ENCODE data around the gene RAMAC. TPM values are rescaled to one million over a fixed set of nuclear protein-coding genes. Genes with fewer than 3 reads are reported as not detected.
"Not testable (repeated sequence)": the region's sequence is repeated elsewhere in the genome, so short reads cannot be mapped to it uniquely, and the experiment has no call there.

RAMAC gene
- total RNA-seq, 1 donor from 2014 or later: 30.7 TPM

DNA sequence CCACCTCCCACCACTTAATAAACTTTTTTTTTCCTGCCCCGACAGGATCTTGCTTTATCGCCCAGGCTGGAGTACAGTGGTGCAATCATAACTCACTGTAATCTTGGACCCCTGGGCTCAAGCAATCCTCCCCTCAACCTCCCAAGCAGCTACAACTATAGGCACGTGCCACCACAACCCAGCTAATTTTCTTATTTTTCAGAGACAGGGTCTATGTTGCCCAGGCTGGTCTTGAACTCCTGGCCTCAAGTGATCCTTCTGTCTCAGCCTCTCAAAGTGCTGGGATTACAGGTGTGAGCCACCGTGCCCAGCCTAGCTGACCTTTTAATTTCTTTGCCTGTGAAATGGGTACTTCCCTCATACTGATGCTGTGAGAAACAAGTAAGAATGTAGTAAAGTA, 29.4 kb downstream of the RAMAC start:
- Mint-ChIP-seq H3K36me3 (peaks cover 17% of the 10 kb centered on the region), H3K9me3 (peaks cover 14% of the 10 kb centered on the region), H3K4me1 (peaks cover 30% of the 10 kb centered on the region), H3K27me3 (ENCODE audit: low read depth) (no peaks in the 10 kb centered on the region), H3K4me3 (no peak overlapping the region), H3K27ac (peak overlapping the region; percentile 2)
- DNase-seq (ENCODE audit: low spot score in 2 of 2, unreplicated experiment in 2 of 2): no peak
- TF ChIP-seq CTCF (IDR thresholded peaks at IDR 0.05; ENCODE audit: unreplicated experiment): no peak

DNA sequence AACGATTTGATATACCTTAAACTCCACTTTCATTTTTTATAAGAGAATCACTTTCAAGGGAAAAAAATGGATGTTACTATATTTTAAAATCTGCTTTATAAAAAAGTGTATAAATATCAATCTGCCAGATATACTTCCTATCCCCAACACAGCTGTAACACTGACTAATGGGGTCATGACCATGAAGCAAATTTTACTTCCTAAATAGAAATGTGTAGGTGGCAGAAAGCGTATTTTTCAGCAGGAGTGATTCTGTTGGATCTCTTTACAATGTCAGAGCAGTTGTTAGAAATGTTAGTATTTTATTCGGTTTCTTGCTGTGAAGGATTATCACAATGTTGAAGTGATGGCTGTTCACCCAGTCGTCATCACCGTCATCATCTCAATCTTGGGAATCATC, 30.9 kb downstream of the RAMAC start:
- H3K4me1 Mint-ChIP-seq: peaks cover 21% of the 10 kb centered on the region
- H3K27ac Mint-ChIP-seq: no peak overlapping the region

DNA sequence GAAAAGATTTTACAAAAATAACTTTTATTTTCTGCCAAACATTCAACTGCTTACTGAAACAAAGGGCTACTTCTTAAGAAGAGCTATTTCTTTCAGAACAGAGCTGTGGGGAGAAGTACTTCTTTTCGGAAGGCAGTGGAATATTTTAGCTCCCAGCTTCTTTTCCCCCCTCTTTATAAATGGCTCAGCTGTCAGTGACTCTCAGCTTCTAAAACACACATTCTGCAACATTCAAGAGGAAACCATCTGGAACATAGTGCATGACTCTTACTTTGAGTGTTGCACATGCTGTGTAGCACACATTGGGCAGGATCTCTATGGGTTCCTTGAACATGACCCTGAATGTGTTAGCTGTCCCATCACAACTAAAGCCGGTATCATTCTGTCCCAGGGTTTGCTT, 32.4 kb downstream of the RAMAC start:
- Mint-ChIP-seq H3K9me3 (no peaks in the 10 kb centered on the region), H3K4me3 (no peak overlapping the region), H3K4me1 (peaks cover 8% of the 10 kb centered on the region), H3K27ac (no peak overlapping the region), H3K27me3 (ENCODE audit: low read depth) (no peaks in the 10 kb centered on the region), H3K36me3 (peaks cover 7% of the 10 kb centered on the region)
- no peak for TF ChIP-seq CTCF (IDR thresholded peaks at IDR 0.05; ENCODE audit: unreplicated experiment)
- DNase-seq (ENCODE audit: low spot score in 2 of 2, unreplicated experiment in 2 of 2): no peak

More for the DNA sequence above, 30.9 kb downstream of the RAMAC start:
- Mint-ChIP-seq H3K27me3 (ENCODE audit: low read depth) (no peaks in the 10 kb centered on the region), H3K36me3 (peaks cover 18% of the 10 kb centered on the region), H3K4me3 (no peak overlapping the region), H3K9me3 (peaks cover 12% of the 10 kb centered on the region)
- no peak for DNase-seq (ENCODE audit: low spot score in 2 of 2, unreplicated experiment in 2 of 2)
- no peak for TF ChIP-seq CTCF (IDR thresholded peaks at IDR 0.05; ENCODE audit: unreplicated experiment)

- TF ChIP-seq CTCF (IDR thresholded peaks at IDR 0.05; ENCODE audit: unreplicated experiment): no peak
- Mint-ChIP-seq H3K9me3 (peaks cover 8% of the 10 kb centered on the region), H3K4me1 (peaks cover 3% of the 10 kb centered on the region), H3K4me3 (no peak overlapping the region), H3K27me3 (ENCODE audit: low read depth) (no peaks in the 10 kb centered on the region), H3K27ac (no peak overlapping the region), H3K36me3 (peaks cover 35% of the 10 kb centered on the region)
- DNase-seq (ENCODE audit: low spot score in 2 of 2, unreplicated experiment in 2 of 2): no peak
Observed at GRCh38 chr15:83030021-83030420, 44.0 kb downstream of the RAMAC start.

DNA sequence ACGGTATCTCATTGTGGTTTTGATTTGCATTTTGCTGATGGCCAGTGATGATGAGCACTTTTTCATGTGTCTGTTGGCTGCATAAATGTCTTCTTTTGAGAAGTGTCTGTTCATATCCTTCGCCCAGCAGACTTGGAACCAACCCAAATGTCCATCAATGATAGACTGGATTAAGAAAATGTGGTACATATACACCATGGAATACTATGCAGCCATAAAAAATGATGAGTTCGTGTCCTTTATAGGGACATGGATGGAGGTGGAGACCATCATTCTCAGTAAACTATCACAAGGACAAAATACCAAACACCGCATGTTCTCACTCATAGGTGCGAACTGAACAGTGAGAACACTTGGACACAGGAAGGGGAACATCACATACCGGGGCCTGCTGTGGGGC, 45.2 kb downstream of the RAMAC start:
- not testable (repeated sequence) for H3K4me1 Mint-ChIP-seq; H3K27ac Mint-ChIP-seq; H3K9me3 Mint-ChIP-seq; H3K27me3 Mint-ChIP-seq (ENCODE audit: low read depth); H3K4me3 Mint-ChIP-seq; DNase-seq (ENCODE audit: low spot score in 2 of 2, unreplicated experiment in 2 of 2)
- peaks cover 41% of the 10 kb centered on the region for H3K36me3 Mint-ChIP-seq

- DNase-seq (ENCODE audit: low spot score in 2 of 2, unreplicated experiment in 2 of 2): no peak
- no peak overlapping the region for H3K4me3 Mint-ChIP-seq
- no peaks in the 10 kb centered on the region for H3K27me3 Mint-ChIP-seq (ENCODE audit: low read depth)
- no peaks in the 10 kb centered on the region for H3K4me1 Mint-ChIP-seq
- TF ChIP-seq CTCF (IDR thresholded peaks at IDR 0.05; ENCODE audit: unreplicated experiment): no peak
- no peak overlapping the region for H3K27ac Mint-ChIP-seq
- peaks cover 26% of the 10 kb centered on the region for H3K9me3 Mint-ChIP-seq
- H3K36me3 Mint-ChIP-seq: peaks cover 56% of the 10 kb centered on the region
Observed at GRCh38 chr15:83036253-83036652, 50.2 kb downstream of the RAMAC start.
